GM18499 (cell line): ENCODE results near the gene ADAMTS16.
"Not testable (repeated sequence)": the region's sequence is repeated elsewhere in the genome, so short reads cannot be mapped to it uniquely, and the experiment has no call there.

Experiments used
- ATAC-seq: cut with Tn5 transposase; IDR thresholded peaks from one replicate; pipeline ENCODE4 v1.9.1; 2021; ENCODE audit warnings: moderate number of reproducible peaks; ENCODE audit not compliant: insufficient read depth, unreplicated experiment

Gene ADAMTS16

GRCh38 chr5:5139777-5140478, at the start of gene ADAMTS16:
Gene ADAMTS16, plus strand, starts transcription at chr5:5140330. Its CDS starts 138 bp downstream, at chr5:5140468.
- no peak for ATAC-seq

- ATAC-seq: no peak
Observed at GRCh38 chr5:5092149-5092548, 48.0 kb upstream of the ADAMTS16 start.

DNA sequence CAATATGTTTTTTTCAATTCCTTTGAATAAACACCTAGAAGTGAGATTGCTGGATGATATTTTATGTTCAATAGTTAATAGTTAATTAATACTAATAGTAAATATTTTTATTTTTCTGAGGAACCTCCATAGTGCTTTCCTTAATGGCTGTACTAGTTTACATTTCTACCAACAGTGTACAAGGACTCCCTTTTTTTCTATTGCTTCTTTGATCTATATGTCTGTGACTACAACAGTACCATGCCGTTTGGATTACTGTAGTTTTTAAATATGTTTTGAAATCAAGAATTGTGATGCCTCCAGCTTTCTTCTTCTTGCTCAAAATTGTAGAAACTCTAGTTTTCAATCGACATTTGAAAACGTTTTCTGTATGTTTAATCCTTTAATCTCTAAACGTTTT, 39.5 kb upstream of the ADAMTS16 start:
- no peak for ATAC-seq

DNA sequence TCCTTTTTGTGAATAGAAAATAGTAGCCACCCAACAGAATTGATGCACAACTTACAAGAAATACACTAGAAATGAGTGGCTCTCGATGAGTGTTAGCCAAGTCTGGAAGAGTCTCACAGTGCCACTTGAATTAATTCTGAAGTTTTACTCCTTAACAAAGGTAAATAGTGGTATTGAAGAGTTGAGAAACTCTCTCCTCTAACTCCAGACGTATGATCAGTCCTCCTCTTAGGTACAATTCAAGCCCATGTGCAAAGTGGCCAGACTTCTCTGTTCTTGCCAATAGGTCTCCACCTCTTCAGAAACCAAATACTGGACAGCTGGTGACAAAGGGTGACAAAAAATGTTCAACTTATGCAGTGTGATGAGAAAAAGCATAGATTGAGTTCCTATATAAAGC, 38.5 kb upstream of the ADAMTS16 start:
- ATAC-seq: no peak

DNA sequence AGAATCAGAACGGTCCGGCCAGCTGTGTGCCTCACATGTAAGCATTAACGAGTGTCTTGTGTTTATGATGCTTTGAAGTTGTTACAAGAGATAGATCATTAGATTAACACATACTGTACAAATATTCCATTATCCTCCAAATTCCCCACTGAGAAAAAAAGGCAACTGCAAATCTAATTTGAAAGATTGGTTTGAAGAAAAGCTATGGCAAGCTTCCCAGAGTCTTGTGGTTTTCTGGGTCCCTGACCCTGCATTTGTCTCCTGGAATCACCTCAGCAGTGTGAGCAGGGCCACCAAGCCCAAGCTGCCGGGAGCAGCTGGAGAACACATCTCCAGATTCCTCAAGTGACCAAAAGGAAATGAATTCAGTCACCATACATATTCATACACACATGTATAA, 36.9 kb upstream of the ADAMTS16 start:
- no peak for ATAC-seq

DNA sequence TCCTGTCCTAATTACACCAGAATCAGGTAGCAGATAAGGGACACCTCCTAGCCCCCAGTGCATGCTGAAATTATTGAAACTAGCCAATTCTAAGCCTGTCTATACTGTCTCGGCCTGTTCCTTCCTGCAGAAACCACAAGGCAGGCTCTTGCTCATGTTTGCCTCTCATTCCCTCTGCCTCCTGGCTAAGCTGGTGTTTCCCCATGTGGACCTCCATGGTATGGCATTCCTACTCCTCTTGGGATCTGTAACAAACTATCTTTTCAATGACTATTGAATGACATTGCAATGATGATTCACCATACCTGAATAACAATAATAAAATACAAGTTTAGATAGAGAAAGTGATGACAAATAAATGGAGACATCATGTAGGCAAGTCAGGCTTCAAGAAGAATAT, 35.6 kb upstream of the ADAMTS16 start:
- ATAC-seq: no peak

GRCh38 chr5:5105531-5105930, 34.6 kb upstream of the ADAMTS16 start:
- ATAC-seq: no peak

GRCh38 chr5:5116956-5117355, 23.2 kb upstream of the ADAMTS16 start:
- no peak for ATAC-seq

GRCh38 chr5:5122776-5123175, 17.4 kb upstream of the ADAMTS16 start:
- no peak for ATAC-seq

- no peak for ATAC-seq
Observed at GRCh38 chr5:5124231-5124630, 15.9 kb upstream of the ADAMTS16 start.

- no peak for ATAC-seq
Observed at GRCh38 chr5:5126444-5126843, 13.7 kb upstream of the ADAMTS16 start.

- ATAC-seq: no peak
Observed at GRCh38 chr5:5128766-5129165, 11.4 kb upstream of the ADAMTS16 start.

DNA sequence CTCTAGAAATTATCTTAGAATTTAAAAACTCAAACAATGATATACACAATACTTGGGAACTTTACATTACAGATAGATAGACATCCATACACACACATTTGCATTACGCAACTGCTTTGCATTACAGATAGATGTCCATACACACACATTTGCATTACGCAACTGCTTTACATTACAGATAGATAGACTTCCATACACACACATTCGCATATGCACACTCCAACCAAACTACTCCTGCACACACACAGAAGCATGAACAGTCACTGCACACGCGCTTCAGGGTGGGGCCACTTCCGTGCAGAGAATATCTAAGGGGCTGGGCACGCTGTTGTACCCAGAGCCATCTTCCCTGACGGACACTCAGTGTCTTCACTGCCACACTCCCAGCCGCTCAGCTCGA, 7.9 kb upstream of the ADAMTS16 start:
- no peak for ATAC-seq

GRCh38 chr5:5132693-5133295, 7.3 kb upstream of the ADAMTS16 start:
- no peak for ATAC-seq

DNA sequence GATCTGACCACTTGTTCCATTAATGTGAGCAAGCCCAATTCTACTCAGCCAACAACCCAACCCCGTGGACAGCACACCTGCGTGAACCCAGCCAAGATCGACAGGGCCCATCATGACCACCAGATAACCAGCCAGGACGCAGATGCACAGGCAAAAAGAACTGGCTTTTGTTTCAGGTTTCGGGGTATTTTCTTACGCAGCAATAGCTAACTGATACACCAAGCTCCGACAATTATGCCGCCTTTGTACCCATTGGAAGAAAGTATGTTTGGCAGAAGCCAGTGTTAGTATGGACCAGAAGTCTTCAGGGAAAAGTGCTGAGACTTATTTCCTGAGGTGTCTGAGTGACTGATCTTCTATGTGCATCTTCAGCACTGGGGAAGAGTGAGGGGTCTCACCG, 6.0 kb upstream of the ADAMTS16 start:
- ATAC-seq: no peak

GRCh38 chr5:5135957-5136676, 4.0 kb upstream of the ADAMTS16 start:
- ATAC-seq: no peak

DNA sequence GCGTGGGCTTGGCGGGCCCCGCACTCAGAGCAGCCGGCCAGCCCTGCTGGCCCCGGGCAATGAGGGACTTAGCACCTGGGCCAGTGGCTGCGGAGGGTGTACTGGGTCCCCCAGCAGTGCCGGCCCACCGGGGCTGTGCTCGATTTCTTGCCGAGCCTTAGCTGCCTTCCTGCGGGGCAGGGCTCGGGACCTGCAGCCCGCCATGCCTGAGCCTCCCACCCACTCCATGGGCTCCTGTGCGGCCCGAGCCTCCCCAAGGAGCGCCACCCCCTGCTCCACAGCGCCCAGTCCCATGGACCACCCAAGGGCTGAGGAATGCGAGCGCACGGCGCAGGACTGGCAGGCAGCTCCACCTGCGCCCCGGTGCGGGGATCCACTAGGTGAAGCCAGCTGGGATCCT, 2.3 kb upstream of the ADAMTS16 start:
- not testable (repeated sequence) for ATAC-seq

DNA sequence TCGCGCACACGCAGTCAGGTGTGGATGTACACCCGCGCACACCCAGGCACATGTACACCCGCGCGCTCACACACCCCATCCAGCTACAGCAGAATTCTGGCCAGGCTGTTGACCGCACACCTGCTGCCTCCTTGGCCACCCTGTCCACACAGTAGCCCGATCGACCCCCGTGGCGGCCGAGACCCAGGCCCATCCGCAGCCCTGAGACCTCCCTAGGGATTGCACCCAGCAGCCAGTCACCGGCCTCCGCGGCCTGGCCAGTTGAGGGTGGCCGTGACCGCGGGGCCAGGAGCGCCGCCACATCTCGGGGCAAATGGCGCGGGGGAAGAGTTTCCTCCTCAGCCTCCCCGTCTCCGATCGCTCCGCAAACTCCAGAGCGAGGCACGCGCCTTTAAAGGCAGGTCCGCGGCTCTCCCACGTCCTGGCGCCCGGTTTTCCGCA, 774 bp upstream of the ADAMTS16 start:
- ATAC-seq: no peak

GRCh38 chr5:5140479-5141338, 579 bp downstream of the ADAMTS16 start:
- ATAC-seq: no peak

DNA sequence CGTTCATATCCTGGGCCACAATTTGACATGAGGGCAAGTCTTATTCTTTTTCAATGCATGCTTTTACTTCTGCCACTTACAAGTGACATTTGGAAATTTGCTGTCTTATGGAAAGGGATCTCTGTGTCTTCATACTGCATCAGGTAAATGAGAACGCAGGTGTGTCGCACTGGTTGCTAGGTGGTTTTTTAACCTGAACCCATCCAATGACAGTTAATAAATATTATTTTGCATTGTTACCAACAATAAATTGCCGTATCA, 1.1 kb downstream of the ADAMTS16 start:
- no peak for ATAC-seq
